ENCODE results near the gene SRD5A3.

GRCh38 chr4:55323375-55323774, 22.7 kb upstream of the SRD5A3 start:
- no peak for TF ChIP-seq GATA2 (IDR thresholded peaks at IDR 0.05; ENCODE audit: low read depth, low read length)
- TF ChIP-seq GATA3 (IDR thresholded peaks at IDR 0.05; ENCODE audit: low read depth, low read length), result no peak
